Spleen (tissue), 11 donors: ENCODE data around the gene KIZ. TPM values are rescaled to one million over a fixed set of nuclear protein-coding genes. Genes with fewer than 3 reads are reported as not detected.

Experiments
- DNase-seq: peaks from one replicate; pipeline ENCODE4 v3.0.0-alpha.2; 2020
- H3K27ac ChIP-seq, 8 donors: fragments of 200-600 bp; sonication (generic) in 7 of 8; 1 replicate in 4 of 8; 2 replicates in 4 of 8; pipeline versions ENCODE4 v1.5.0 to v1.8.0; 2016 to 2021; ENCODE audit warnings: inconsistent platforms in 4 of 8, mild to moderate bottlenecking in 4 of 8, moderate library complexity in 1 of 8
- H3K27me3 ChIP-seq, 7 donors: fragments of 200-600 bp; sonication (generic) in 6 of 7; replicated peaks in 1 of 7; 1 replicate in 4 of 7; 2 replicates in 3 of 7; pipeline versions ENCODE4 v1.5.0 to v1.8.0; 2016 to 2021; ENCODE audit warnings: inconsistent platforms in 3 of 7, mild to moderate bottlenecking in 1 of 7
- H3K36me3 ChIP-seq, 6 donors: fragments of 200-600 bp; sonication (generic) in 5 of 6; 1 replicate in 4 of 6; 2 replicates in 2 of 6; pipeline versions ENCODE4 v1.5.0 to v1.8.0; 2016 to 2021; ENCODE audit warnings: inconsistent platforms in 2 of 6
- H3K4me1 ChIP-seq, 6 donors: fragments of 200-600 bp; sonication (generic) in 5 of 6; 1 replicate in 3 of 6; 2 replicates in 3 of 6; pipeline versions ENCODE4 v1.5.0 to v1.8.0; 2016 to 2021; ENCODE audit warnings: inconsistent platforms in 3 of 6
- H3K4me3 ChIP-seq, 8 donors: fragments of 200-600 bp; sonication (generic) in 7 of 8; 1 replicate in 4 of 8; 2 replicates in 4 of 8; pipeline versions ENCODE4 v1.5.0 to v1.8.0; 2016 to 2021; ENCODE audit warnings: inconsistent platforms in 4 of 8, mild to moderate bottlenecking in 4 of 8, moderate library complexity in 2 of 8
- H3K9me3 ChIP-seq, 8 donors: fragments of 200-600 bp; sonication (generic) in 7 of 8; 1 replicate in 4 of 8; 2 replicates in 4 of 8; pipeline versions ENCODE4 v1.5.0 to v1.8.0; 2016 to 2021; ENCODE audit warnings: inconsistent platforms in 4 of 8
- CTCF ChIP-seq, 11 experiments: fragments of 200-600 bp in 7 of 11; fragments of 450-650 bp in 4 of 11; sonication (generic) in 4 of 11; IDR thresholded peaks in 8 of 11; conservative IDR thresholded peaks in 3 of 11; 1 replicate in 7 of 11; 2 replicates in 4 of 11; pipeline versions ENCODE4 v1.4.0 to v1.8.0; 2016 to 2021; ENCODE audit warnings: antibody characterized with exemption in 11 of 11, inconsistent platforms in 4 of 11, mild to moderate bottlenecking in 1 of 11
- POLR2A ChIP-seq, 3 donors: fragments of 450-650 bp; IDR thresholded peaks; one replicate each; pipeline ENCODE4 v1.5.1; 2017; ENCODE audit warnings: antibody characterized with exemption in 3 of 3, mild to moderate bottlenecking in 1 of 3
- POLR2AphosphoS5 ChIP-seq, 3 donors: sonication (generic); formaldehyde crosslinking; IDR thresholded peaks; one replicate each; pipeline ENCODE4 v1.5.1; 2017; ENCODE audit warnings: antibody characterized with exemption in 3 of 3
- WGBS, 5 donors: extraction: QIAGEN DNeasy Blood & Tissue Kit in 3 of 5; methylation state at CpG; one replicate each; pipeline versions ENCODE4 v1.1.5 to v1.1.7; 2013 to 2018; 5-methylcytosine and 5-hydroxymethylcytosine counted together
- intact Hi-C: fragments of 100-400 bp; cut with DNase I; formaldehyde crosslinking; loops from one replicate; pipeline ENCODE4 v1.15.0; 2023; ENCODE audit warnings: low total_unique reads
- polyA plus RNA-seq, 3 donors: library from polyadenylated mRNA; stranded (reverse); fragments of 200-250 nt; gene quantifications; one replicate each; pipeline ENCODE4 v1.2.1, GENCODE V29; 2013
- total RNA-seq, 7 donors: library from RNA; depleted of rRNA in 3 of 7; stranded (reverse); fragments of >200 nt in 3 of 7; fragmentation: NEBNext Ultra II Directional in 4 of 7; extraction: Animal tissue kit (Norgen Biotek cat#: 25700) in 4 of 7; gene quantifications; one replicate each; pipeline versions ENCODE4 v1.1.0 to v1.2.1, GENCODE V29; 2016 to 2021
- donor health status: healthy with polysubstance abuse.
- donor health status: DM: no; HTN: no; CAD: no; lungs with moderate emphysema.
- donor health status: DM: no; HTN: no; CAD: no.
- donor health status: Bipolar disorder and iron deficiency.
- donor health status: healthy.
- donor health status: DM: no; HTN: no; CAD: no.
- donor health status: DM: yes; HTN: yes; CAD: no.

The KIZ gene
- total and polyA plus RNA-seq, 10 donors, result 9.5 to 57.9 (median 20.2) TPM

GRCh38 chr20:21100578-21101452, 25.1 kb upstream of the KIZ start:
- no peaks in the 10 kb centered on the region for H3K36me3 ChIP-seq
- peak; percentile 83 for DNase-seq
- intact Hi-C loops, result no loop called here
- peaks cover 3 to 98% (median 89%) of the 10 kb centered on the region in 7 donors for H3K27me3 ChIP-seq
- peaks cover 31 to 67% (median 53%) of the 10 kb centered on the region in 6 donors for H3K4me1 ChIP-seq
- no peak for TF ChIP-seq CTCF (IDR thresholded peaks at IDR 0.05 in 8 of 11, conservative IDR thresholded peaks at IDR 0.05 in 3 of 11)
- TF ChIP-seq POLR2AphosphoS5 (IDR thresholded peaks at IDR 0.05), result no peak
- no peak for TF ChIP-seq POLR2A (IDR thresholded peaks at IDR 0.05)
- H3K9me3 ChIP-seq, result peaks cover 0 to 8% (median 0%) of the 10 kb centered on the region in 8 donors
- WGBS, 5 donors, result 2 to 4% (median 3%) methylated on average over 60 to 64 of the region's 64 CpGs
- H3K4me3 ChIP-seq, result peak overlapping the region; percentile 33 to 82 (median 55)
- H3K27ac ChIP-seq, result peak overlapping the region in 5 of 8 donors; percentile 2 to 82 (median 74)

- intact Hi-C loops, result no loop called here
- peaks cover 33 to 74% (median 58%) of the 10 kb centered on the region in 6 donors for H3K4me1 ChIP-seq
- DNase-seq, result peak; percentile 81
Measured at GRCh38 chr20:21101453-21101931, 24.4 kb upstream of the KIZ start.

GRCh38 chr20:21101932-21102575, 23.8 kb upstream of the KIZ start:
- Histone ChIP-seq H3K4me3 (peak overlapping the region in 7 of 8 donors; percentile 36 to 82 (median 55)), H3K4me1 (peaks cover 33 to 74% (median 58%) of the 10 kb centered on the region in 6 donors), H3K27me3 (peaks cover 3 to 100% (median 98%) of the 10 kb centered on the region in 7 donors), H3K27ac (peak overlapping the region in 3 of 8 donors; percentile 74 to 82 (median 75)), H3K9me3 (peaks cover 0 to 8% (median 0%) of the 10 kb centered on the region in 8 donors), H3K36me3 (no peaks in the 10 kb centered on the region)
- TF ChIP-seq POLR2A (IDR thresholded peaks at IDR 0.05), result no peak
- no peak for TF ChIP-seq CTCF (IDR thresholded peaks at IDR 0.05 in 8 of 11, conservative IDR thresholded peaks at IDR 0.05 in 3 of 11)
- no peak for TF ChIP-seq POLR2AphosphoS5 (IDR thresholded peaks at IDR 0.05)
- no peak for DNase-seq
- 7 to 9% (median 8%) methylated on average over 18 to 35 of the region's 35 CpGs for WGBS, 5 donors
- intact Hi-C loops, result no loop called here

More at GRCh38 chr20:21101453-21101931, 24.4 kb upstream of the KIZ start:
- 3 to 9% (median 8%) methylated on average over 18 to 35 of the region's 35 CpGs for WGBS, 5 donors
- H3K36me3 ChIP-seq, result no peaks in the 10 kb centered on the region
- H3K27me3 ChIP-seq, result peaks cover 3 to 100% (median 96%) of the 10 kb centered on the region in 7 donors
- H3K4me3 ChIP-seq, result peak overlapping the region; percentile 33 to 82 (median 55)
- TF ChIP-seq CTCF (IDR thresholded peaks at IDR 0.05 in 8 of 11, conservative IDR thresholded peaks at IDR 0.05 in 3 of 11) (no peak), POLR2A (IDR thresholded peaks at IDR 0.05) (no peak), POLR2AphosphoS5 (IDR thresholded peaks at IDR 0.05) (no peak)
- peaks cover 0 to 8% (median 0%) of the 10 kb centered on the region in 8 donors for H3K9me3 ChIP-seq
- peak overlapping the region in 4 of 8 donors; percentile 67 to 82 (median 74) for H3K27ac ChIP-seq
